HepG2 (cell line): ENCODE results near the gene CASP5. TPM values are rescaled to one million over a fixed set of nuclear protein-coding genes. Genes with fewer than 3 reads are reported as not detected.

ENCODE experiments used
- ATF7 ChIP-seq, 2 experiments: fragments of 450-650 bp in 1 of 2; sonication (generic) in 1 of 2; formaldehyde crosslinking in 1 of 2; IDR thresholded peaks; 2 replicates each; pipeline versions ENCODE4 v1.4.0 to v1.6.1; 2016 to 2020; ENCODE audit warnings: antibody characterized with exemption in 1 of 2, mild to moderate bottlenecking in 1 of 2, missing genetic modification reagents in 1 of 2
- ATRX ChIP-seq: sonication (generic); formaldehyde crosslinking; IDR thresholded peaks from 2 replicates; pipeline ENCODE4 v1.4.0; 2020; ENCODE audit warnings: missing genetic modification reagents, borderline replicate concordance
- CREB1 ChIP-seq, 2 experiments: fragments of 450-650 bp in 1 of 2; IDR thresholded peaks; 2 replicates each; pipeline ENCODE4 v1.6.1; 2016 to 2017; ENCODE audit warnings: control low read depth in 1 of 2, mild to moderate bottlenecking in 1 of 2, missing compliant biosample characterization in 1 of 2, missing genetic modification characterization in 1 of 2
- CSRNP1 ChIP-seq: sonication (generic); formaldehyde crosslinking; IDR thresholded peaks from 2 replicates; pipeline ENCODE4 v1.8.1; 2023; ENCODE audit warnings: mild to moderate bottlenecking, missing genetic modification reagents
- E2F2 ChIP-seq: sonication (generic); formaldehyde crosslinking; IDR thresholded peaks from 2 replicates; pipeline ENCODE4 v1.4.0; 2020; ENCODE audit warnings: missing genetic modification reagents, borderline replicate concordance
- FOXO1 ChIP-seq: sonication (generic); formaldehyde crosslinking; IDR thresholded peaks from 2 replicates; pipeline ENCODE4 v1.4.0; 2020; ENCODE audit warnings: missing genetic modification reagents
- GATA4 ChIP-seq: sonication (generic); IDR thresholded peaks from 2 replicates; pipeline ENCODE4 v1.6.1; 2016; ENCODE audit warnings: antibody characterized with exemption, low read depth, borderline replicate concordance
- HOXA3 ChIP-seq: sonication (generic); formaldehyde crosslinking; IDR thresholded peaks from 2 replicates; pipeline ENCODE4 v1.5.0; 2020; ENCODE audit warnings: missing genetic modification reagents
- MTA3 ChIP-seq: sonication (generic); formaldehyde crosslinking; IDR thresholded peaks from 2 replicates; pipeline ENCODE4 v1.4.0; 2020; ENCODE audit warnings: missing genetic modification reagents
- SALL1 ChIP-seq: sonication (generic); formaldehyde crosslinking; IDR thresholded peaks from 2 replicates; pipeline ENCODE4 v1.8.0; 2022; ENCODE audit warnings: mild to moderate bottlenecking, missing genetic modification reagents
- SP1 ChIP-seq, 2 experiments: fragments of 450-650 bp in 1 of 2; sonication (generic) in 1 of 2; formaldehyde crosslinking in 1 of 2; IDR thresholded peaks; 2 replicates each; pipeline versions ENCODE4 v1.4.0 to v1.6.1; 2016 to 2020; ENCODE audit warnings: missing genetic modification reagents in 1 of 2
- ZFP90 ChIP-seq: sonication (generic); formaldehyde crosslinking; IDR thresholded peaks from 2 replicates; pipeline ENCODE4 v1.8.0; 2022; ENCODE audit warnings: missing genetic modification reagents, mild to moderate bottlenecking, inconsistent platforms, borderline replicate concordance
- ZNF430 ChIP-seq: sonication (generic); formaldehyde crosslinking; IDR thresholded peaks from 2 replicates; pipeline ENCODE4 v1.9.0; 2021; ENCODE audit warnings: mild to moderate bottlenecking, missing genetic modification reagents
- ZNF530 ChIP-seq: sonication (generic); formaldehyde crosslinking; IDR thresholded peaks from 2 replicates; pipeline ENCODE4 v1.5.0; 2020; ENCODE audit warnings: low read depth, mild to moderate bottlenecking, missing genetic modification reagents
- polyA plus RNA-seq, 8 experiments: library from polyadenylated mRNA; depleted of rRNA in 3 of 8; stranded (reverse) in 7 of 8; unstranded in 1 of 8; fragments of >200 nt; fragmentation: Illumina TruSeq in 4 of 8; extraction: Trizol in 4 of 8; gene quantifications; 2 replicates each; pipeline versions ENCODE4 v1.2.1 to v1.2.3, GENCODE V29; 2011 to 2016; ENCODE audit warnings: low read depth in 4 of 8, missing spikeins in 1 of 8, mixed read lengths in 1 of 8; ENCODE audit not compliant: insufficient read depth in 1 of 8
- total RNA-seq, 5 experiments: library from RNA; depleted of rRNA; stranded (reverse); fragments of >200 nt; fragmentation: Illumina TruSeq; extraction: Trizol; gene quantifications; 2 replicates each; pipeline ENCODE4 v1.2.3, GENCODE V29; 2016; ENCODE audit warnings: low read depth in 1 of 5
- TF ChIP-seq, protein P1 (sequence below): IDR thresholded peaks from 2 replicates; pipeline ENCODE4 v1.6.1; 2012; ENCODE audit warnings: low read depth, low read length, improper control_type of control experiment
- TF ChIP-seq, protein P2 (sequence below): sonication (generic); formaldehyde crosslinking; IDR thresholded peaks from 2 replicates; pipeline ENCODE4 v1.9.0; 2022; ENCODE audit warnings: missing genetic modification reagents, mild to moderate bottlenecking, borderline replicate concordance
- TF ChIP-seq, protein P3 (sequence below): IDR thresholded peaks from 2 replicates; pipeline ENCODE4 v1.6.1; 2018; ENCODE audit warnings: missing genetic modification reagents, mild to moderate bottlenecking, missing compliant biosample characterization
- TF ChIP-seq, protein P4 (sequence below): sonication (generic); formaldehyde crosslinking; IDR thresholded peaks from 2 replicates; pipeline ENCODE4 v1.8.0; 2022; ENCODE audit warnings: missing genetic modification reagents, low read depth, mild to moderate bottlenecking, borderline replicate concordance
- TF ChIP-seq, protein P5 (sequence below): sonication (generic); formaldehyde crosslinking; conservative IDR thresholded peaks from 2 replicates; pipeline ENCODE4 v1.8.0; 2022; ENCODE audit warnings: missing genetic modification reagents

The CASP5 gene
- total and polyA plus RNA-seq, 2 of the 13 experiments (the other 11 are each of a cell fraction or from before 2014, with no cell fraction given) = not detected

DNA sequence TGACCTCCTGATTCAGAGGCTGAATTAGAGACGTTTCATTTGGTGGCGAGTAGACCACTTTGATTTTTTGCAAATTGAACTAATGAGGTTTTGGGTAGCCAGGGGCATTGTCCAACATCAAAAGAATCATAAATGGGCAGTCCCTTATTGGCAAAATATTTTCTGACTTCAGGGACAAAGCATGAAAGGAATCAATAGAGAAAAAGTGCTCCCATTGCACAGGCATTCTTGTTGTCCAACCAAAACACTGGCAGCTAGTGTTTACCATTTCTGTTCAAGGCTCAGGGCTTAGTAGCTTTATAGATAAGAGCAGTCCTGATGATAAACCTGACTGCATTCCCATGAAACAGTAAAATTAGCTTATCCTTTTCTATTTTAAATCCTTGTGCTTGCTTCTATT, 28.6 kb upstream of the CASP5 start (continued):
- TF ChIP-seq, protein P1, sequence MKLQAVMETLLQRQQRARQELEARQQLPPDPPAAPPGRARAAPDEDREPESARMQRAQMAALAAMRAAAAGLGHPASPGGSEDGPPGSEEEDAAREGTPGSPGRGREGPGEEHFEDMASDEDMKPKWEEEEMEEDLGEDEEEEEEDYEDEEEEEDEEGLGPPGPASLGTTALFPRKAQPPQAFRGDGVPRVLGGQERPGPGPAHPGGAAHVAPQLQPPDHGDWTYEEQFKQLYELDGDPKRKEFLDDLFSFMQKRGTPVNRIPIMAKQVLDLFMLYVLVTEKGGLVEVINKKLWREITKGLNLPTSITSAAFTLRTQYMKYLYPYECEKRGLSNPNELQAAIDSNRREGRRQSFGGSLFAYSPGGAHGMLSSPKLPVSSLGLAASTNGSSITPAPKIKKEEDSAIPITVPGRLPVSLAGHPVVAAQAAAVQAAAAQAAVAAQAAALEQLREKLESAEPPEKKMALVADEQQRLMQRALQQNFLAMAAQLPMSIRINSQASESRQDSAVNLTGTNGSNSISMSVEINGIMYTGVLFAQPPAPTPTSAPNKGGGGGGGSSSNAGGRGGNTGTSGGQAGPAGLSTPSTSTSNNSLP = peak; percentile 67; the same call in 1 of the 2 replicates
- TF ChIP-seq, protein P2, sequence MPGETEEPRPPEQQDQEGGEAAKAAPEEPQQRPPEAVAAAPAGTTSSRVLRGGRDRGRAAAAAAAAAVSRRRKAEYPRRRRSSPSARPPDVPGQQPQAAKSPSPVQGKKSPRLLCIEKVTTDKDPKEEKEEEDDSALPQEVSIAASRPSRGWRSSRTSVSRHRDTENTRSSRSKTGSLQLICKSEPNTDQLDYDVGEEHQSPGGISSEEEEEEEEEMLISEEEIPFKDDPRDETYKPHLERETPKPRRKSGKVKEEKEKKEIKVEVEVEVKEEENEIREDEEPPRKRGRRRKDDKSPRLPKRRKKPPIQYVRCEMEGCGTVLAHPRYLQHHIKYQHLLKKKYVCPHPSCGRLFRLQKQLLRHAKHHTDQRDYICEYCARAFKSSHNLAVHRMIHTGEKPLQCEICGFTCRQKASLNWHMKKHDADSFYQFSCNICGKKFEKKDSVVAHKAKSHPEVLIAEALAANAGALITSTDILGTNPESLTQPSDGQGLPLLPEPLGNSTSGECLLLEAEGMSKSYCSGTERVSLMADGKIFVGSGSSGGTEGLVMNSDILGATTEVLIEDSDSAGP = no peak
- TF ChIP-seq ZNF430 = no peak
- TF ChIP-seq, protein P3, sequence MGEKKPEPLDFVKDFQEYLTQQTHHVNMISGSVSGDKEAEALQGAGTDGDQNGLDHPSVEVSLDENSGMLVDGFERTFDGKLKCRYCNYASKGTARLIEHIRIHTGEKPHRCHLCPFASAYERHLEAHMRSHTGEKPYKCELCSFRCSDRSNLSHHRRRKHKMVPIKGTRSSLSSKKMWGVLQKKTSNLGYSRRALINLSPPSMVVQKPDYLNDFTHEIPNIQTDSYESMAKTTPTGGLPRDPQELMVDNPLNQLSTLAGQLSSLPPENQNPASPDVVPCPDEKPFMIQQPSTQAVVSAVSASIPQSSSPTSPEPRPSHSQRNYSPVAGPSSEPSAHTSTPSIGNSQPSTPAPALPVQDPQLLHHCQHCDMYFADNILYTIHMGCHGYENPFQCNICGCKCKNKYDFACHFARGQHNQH (CRISPR knock-in tag) = 0 out of 2 replicates have a peak, but pooled peaks have one; percentile 53
- TF ChIP-seq E2F2 (CRISPR knock-in tag) = no peak
- TF ChIP-seq GATA4 = peak; percentile 75; the same call in 1 of the 2 replicates
- TF ChIP-seq CSRNP1 (CRISPR knock-in tag) = no peak
- no peak for TF ChIP-seq MTA3 (CRISPR knock-in tag)
- TF ChIP-seq SALL1 = peak; percentile 90; the same call in 1 of the 2 replicates
- TF ChIP-seq CREB1 (IDR thresholded peaks at IDR 0.05) = no peak
- no peak for TF ChIP-seq CREB1 (CRISPR knock-in tag; IDR thresholded peaks at IDR 0.05)
- TF ChIP-seq, protein P4, sequence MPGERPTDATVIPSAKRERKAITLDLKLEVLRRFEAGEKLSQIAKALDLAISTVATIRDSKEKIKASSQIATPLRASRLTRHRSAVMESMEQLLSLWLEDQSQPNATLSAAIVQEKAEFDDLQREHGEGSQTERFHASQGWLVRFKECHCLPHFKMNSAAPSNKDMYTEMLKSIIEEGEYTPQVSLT (CRISPR knock-in tag) = no peak
- TF ChIP-seq ZFP90 (CRISPR knock-in tag) = no peak
- no peak for TF ChIP-seq ATF7 (IDR thresholded peaks at IDR 0.05)
- no peak for TF ChIP-seq ATF7 (CRISPR knock-in tag; IDR thresholded peaks at IDR 0.05)
- peak; percentile 92 for TF ChIP-seq FOXO1 (CRISPR knock-in tag)
- TF ChIP-seq ATRX = no peak
- no peak for TF ChIP-seq ZNF530
- no peak for TF ChIP-seq SP1 (IDR thresholded peaks at IDR 0.05)
- no peak for TF ChIP-seq SP1 (CRISPR knock-in tag; IDR thresholded peaks at IDR 0.05)
- peak; percentile 32; the same call in 1 of the 2 replicates for TF ChIP-seq HOXA3 (CRISPR knock-in tag)
- TF ChIP-seq, protein P5, sequence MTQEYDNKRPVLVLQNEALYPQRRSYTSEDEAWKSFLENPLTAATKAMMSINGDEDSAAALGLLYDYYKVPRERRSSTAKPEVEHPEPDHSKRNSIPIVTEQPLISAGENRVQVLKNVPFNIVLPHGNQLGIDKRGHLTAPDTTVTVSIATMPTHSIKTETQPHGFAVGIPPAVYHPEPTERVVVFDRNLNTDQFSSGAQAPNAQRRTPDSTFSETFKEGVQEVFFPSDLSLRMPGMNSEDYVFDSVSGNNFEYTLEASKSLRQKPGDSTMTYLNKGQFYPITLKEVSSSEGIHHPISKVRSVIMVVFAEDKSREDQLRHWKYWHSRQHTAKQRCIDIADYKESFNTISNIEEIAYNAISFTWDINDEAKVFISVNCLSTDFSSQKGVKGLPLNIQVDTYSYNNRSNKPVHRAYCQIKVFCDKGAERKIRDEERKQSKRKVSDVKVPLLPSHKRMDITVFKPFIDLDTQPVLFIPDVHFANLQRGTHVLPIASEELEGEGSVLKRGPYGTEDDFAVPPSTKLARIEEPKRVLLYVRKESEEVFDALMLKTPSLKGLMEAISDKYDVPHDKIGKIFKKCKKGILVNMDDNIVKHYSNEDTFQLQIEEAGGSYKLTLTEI (CRISPR knock-in tag) = no peak
